Skin of body (tissue), 2 donors: ENCODE data around the gene TRAPPC12. TPM values are rescaled to one million over a fixed set of nuclear protein-coding genes. Genes with fewer than 3 reads are reported as not detected.
"Not testable (repeated sequence)": the region's sequence is repeated elsewhere in the genome, so short reads cannot be mapped to it uniquely, and the experiment has no call there.

Experiments used
- DNase-seq: peaks from one replicate; lab custom pipeline; 2025; lab: John Stamatoyannopoulos, UW
- total RNA-seq: library from RNA; depleted of rRNA; stranded (reverse); fragments of >200 nt; gene quantifications from one replicate; pipeline ENCODE4 v1.2.3, GENCODE V29; 2014

TRAPPC12 gene
- total RNA-seq, 1 donor from 2014 or later, result 62.9 TPM

DNA sequence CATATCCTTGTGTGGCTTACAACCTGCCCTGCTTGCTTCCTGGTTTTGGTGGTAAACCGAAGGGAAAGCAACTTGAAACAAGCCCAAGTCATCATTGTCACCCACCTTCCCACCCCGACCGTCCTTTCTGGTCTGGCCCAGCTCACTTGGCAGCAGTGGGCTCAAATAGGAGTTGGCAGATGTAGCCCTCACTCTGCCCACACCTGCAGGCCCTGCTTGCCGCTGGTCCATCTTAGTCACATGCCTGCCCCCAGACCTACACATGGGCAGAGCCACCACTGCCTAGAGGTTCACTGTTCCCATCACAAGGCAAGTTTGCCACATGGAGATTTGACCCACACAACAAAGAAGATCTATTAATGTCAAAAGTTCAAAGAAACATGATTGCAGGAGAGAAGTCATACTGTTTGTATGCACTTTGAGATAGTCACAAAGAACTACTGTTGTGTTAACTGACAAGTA lies 11.2 kb upstream of the TRAPPC12 start:
- DNase-seq, result no peak

DNA sequence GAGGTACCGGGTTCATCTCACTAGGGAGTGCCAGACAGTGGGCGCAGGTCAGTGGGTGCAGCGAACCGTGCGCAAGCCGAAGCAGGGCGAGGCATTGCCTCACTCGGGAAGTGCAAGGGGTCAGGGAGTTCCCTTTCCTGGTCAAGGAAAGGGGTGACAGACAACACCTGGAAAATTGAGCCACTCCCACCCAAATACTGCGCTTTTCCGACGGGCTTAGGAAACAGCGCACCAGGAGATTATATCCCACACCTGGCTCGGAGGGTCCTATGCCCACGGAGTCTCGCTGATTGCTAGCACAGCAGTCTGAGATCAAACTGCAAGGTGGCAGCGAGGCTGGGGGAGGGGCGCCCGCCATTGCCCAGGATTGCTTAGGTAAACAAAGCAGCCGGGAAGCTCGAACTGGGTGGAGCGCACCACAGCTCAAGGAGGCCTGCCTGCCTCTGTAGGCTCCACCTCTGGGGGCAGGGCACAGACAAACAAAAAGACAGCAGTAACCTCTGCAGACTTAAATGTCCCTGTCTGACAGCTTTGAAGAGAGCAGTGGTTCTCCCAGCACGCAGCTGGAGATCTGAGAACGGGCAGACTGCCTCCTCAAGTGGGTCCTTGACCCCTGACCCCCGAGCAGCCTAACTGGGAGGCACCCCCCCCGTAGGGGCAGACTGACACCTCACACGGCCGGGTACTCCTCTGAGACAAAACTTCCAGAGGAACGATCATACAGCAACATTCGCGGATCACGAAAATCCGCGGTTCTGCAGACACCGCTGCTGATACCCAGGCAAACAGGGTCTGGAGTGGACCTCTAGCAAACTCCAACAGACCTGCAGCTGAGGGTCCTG lies 9.9 kb upstream of the TRAPPC12 start:
- not testable (repeated sequence) for DNase-seq

DNA sequence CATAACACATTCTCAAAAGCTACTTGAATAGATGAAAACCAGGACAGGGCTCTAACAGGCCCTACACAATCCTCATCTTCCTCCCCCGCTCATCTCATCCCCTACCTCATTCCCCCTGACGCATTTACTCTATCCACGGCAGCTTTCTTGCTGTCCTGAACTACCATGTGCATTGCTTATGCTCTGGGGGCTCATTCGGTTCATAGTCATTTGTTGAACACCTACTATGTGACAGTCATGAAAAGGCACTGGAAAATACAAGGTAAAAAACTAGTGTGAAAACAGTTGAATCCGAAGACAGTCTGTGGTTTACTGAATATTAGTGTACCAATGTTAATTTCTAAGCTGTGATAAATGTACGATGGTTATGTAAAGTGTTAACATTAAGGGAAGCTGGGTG lies 2.7 kb upstream of the TRAPPC12 start:
- DNase-seq, result no peak

DNA sequence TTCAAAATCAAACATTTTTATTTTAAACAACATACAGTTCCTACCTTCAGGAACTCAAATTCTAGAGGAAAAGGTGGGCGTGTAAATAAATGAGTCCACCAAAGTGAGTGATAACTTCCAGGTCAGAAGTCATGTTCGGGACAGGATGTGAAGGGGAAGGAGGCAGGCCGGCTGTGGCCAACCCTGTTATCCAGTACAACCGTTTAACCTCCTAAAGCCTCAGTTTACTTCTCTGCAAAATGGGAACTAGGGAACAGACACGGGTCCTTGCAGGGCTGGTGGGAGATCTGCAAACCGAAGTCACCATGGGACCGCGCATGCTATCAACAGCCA lies 2.2 kb upstream of the TRAPPC12 start:
- no peak for DNase-seq

DNA sequence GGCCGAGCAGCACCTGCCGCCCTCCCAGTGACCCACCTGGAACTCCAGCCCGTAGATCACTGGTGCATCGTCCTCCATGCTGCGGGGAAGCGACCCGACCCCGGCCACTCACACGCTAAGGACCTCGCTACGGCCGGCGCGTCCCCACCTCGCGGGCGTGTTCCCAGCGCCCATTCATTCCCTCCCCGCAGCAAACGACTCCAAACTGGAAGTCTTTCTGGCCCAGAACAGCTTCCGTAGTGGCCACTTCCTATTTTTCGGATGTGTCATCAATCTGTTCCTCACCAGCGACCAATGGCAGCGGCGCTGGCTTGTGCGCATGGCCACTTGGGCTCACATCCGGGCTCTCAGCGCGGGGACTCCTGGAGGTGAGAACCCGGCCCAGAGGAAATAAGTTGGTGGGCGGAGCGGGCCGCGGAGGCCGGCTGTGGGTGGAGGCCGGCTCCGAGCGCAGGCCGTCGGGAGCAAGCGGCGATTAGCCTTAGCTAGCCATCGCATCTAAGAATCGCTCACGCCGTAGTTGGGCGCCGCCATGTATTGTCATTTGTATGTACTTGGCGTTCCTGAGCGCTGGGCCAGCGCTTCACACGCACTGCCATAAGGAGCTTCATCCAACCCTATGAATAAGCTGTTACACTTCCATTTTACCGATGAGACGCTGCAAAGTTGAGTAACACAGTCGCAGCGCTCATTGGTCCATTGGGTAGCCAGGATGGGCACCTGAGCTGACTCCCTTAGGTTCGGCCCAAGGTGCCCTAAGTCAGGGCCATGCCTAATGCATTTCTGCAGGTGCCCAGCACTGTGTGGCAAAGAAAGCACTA lies 1.7 kb upstream of the TRAPPC12 start, which contains the start of gene EIPR1:
TSS of gene EIPR1 (minus strand) at position 207 of the 821 bp plus-strand sequence. CDS start at position 78, 129 bp downstream.
- DNase-seq, result peak; percentile 98

DNA sequence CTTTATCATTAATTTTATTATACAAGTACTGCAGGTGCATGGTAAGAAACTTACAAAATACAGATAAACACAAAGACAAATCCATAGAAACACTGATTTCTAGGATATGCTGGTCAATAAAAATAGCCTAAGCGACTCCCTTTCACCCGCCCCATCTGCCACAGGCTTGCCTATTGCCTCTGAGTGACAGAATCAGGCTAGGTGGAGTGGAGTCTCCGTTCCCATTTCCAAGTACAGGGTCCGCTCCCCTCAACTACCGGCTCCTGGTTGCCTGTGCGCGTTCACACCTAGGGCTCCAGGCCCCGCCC lies 201 bp upstream of the TRAPPC12 start:
- DNase-seq, result no peak

DNA sequence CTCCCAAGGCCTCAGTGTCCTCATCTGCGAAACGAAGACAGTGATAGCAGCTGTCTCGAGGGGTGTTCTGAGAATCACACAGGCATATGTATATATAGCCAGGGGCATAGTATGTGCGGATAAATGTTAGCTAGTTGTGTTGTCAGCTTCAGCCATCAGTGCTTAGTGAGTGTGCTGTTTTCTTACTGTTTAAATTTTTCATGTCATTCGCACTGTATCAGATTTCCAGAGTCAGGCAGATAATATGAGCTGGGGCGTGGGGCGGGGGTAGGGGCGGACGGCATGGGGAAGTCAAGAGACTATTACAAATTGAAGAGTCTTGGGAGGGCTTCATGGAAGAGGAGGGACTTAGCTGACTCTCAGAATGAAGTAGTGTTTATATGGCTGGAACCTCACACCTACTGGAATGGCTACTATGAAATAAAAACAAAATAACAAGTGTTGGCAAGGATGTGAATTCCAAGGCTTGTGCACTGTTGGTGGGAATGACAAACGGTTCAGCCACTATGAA lies 7.0 kb downstream of the TRAPPC12 start:
- DNase-seq, result no peak

DNA sequence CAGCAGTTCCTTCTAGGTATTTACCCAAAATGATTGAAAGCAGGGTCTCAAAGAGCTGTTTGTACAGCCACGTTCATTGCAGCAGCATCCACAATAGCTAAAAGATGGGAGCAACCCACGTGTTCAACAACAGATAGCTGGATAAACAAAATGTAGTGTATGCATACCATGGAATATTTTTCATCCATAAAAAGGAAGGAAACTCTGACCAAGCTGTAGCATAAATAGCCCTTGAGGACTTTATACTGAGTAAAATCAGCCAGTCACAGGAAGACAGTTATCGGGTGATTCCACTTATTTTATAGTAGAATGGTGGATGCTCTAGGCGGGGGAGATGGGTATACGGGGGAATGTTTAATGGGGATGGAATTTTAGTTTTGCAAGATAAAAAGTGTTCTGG lies 7.5 kb downstream of the TRAPPC12 start:
- no peak for DNase-seq

DNA sequence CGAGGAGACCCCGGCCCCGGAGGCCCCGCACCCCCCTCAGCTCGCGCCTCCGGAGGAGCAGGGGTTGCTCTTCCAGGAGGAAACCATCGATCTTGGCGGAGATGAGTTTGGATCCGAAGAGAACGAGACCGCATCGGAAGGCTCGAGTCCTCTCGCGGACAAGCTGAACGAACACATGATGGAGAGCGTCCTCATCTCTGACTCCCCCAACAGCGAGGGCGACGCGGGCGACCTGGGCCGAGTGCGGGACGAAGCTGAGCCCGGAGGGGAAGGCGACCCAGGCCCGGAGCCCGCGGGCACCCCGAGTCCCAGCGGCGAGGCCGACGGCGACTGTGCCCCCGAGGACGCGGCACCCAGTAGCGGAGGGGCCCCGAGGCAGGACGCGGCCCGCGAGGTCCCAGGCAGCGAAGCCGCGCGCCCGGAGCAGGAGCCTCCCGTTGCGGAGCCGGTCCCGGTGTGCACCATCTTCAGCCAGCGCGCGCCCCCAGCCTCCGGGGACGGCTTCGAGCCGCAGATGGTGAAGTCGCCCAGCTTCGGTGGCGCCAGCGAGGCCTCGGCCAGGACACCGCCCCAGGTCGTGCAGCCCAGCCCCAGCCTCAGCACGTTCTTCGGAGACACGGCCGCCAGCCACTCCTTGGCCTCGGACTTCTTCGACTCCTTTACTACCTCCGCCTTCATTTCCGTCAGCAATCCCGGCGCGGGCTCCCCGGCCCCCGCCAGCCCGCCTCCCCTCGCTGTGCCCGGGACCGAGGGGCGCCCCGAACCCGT lies 8.3 kb downstream of the TRAPPC12 start:
- DNase-seq, result no peak

DNA sequence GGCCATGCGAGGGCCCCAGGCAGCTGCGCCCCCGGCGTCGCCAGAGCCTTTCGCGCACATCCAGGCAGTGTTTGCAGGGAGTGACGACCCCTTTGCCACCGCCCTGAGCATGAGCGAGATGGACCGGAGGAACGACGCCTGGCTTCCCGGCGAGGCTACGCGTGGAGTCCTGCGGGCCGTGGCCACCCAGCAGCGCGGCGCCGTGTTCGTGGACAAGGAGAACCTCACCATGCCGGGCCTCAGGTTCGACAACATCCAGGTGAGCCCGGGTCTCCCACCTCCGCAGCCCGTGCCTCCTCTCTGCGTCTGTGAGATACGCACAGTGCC lies 8.9 kb downstream of the TRAPPC12 start:
- no peak for DNase-seq

DNA sequence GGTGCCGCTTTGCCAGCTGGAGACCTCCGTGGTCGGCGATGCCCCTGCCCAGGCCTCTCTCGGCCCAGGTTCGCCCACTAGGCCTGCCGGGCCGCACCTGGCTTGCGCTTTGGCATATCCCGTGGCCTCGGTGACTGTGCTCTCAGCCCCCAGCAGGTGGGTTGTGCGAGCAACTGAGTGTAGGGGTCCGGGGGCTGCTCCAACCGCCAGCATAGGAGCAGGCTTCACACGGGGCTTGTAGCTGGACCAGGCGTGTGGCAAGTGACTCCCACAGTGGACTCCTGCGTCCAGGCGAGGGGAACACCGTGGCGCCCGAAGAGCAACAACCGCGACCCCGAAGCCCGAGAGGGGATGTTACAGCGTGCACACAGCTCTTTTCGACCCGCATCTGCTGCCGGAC lies 9.7 kb downstream of the TRAPPC12 start:
- DNase-seq, result no peak

DNA sequence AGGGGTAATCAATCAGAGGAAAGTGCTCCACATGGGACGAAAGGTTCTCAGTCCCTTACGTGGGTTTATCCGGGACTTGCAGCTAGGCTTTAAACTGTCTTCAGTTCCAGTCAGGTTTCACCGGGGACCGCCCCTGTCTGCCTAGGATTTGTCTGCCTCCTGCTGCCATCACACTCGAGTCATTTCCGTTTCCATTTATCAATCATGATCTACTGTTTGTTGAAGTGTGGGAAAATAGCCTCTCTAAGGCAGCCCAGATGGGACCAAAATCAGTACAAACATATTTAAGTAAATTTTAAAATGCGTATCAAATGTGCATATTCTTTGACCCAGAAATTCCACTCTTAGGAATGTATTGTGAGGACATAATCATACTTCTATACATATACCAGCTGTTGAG lies 10.5 kb downstream of the TRAPPC12 start:
- DNase-seq, result no peak

DNA sequence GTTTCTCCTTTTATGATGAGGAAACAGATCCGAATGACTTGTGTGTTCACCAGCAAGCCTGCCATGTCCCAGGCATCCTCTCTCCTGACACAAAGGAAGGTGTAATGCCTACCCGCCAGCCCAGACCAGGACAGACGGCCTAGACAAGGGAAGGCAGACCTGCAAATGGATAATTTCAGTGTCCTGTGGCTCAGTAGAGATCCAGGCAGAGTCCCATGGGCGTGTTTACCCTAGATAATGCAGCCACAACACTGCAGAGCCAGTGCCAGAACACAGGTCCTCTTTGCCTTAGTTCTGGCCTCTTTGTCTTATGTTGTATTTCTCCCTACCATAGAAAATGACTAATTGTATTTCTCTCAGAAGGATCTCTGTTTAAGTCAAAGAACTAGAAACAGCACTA lies 12.7 kb downstream of the TRAPPC12 start:
- no peak for DNase-seq

DNA sequence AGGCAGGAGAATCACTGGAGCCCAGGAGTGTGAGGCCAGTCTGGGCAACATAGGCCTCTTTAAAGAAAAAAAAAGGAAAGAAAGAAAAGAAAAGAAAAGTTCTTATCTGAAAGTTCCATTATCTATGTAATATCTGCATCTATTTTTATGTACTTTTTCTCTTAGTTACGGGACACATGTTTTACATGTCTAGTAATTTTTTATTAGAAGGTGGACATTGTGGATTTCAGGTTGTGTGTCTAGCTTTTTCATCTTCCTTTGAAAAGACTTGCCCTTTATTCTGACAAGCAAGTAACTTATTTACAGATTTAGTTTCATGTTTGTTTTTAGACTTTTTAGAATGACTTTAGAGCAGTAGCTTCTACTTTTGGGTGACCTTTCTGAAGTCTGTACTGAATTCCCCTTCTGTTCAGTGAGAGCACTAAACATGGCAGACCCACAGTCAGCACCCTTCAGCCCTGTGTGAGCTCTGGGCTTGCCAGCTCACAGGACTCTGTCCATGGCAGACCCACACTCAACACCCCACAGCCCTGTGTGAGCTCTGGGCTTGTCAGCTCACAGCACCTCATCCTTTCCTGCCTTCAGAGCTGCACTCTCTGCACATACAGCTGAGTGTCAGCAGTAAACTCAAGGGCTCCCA lies 17.5 kb downstream of the TRAPPC12 start:
- no peak for DNase-seq

DNA sequence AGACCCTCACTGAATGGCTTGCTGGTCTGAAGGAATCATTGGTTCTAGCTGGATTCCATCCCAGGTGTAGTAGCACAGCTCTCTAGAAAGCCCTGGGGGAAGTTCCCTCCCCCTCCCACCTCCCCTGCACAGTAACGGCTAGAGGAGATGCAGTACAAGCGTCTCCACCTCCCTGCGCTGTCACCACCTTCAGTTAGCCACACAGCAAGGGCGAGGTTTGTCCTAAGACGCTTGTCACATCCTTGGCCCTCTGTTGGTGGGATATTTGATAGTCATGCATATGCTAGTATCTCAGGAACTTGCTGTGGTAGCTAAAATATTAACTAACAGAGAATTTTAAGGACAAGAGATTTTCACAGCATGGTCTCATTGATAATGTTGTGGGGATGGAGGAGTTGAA lies 19.4 kb downstream of the TRAPPC12 start:
- no peak for DNase-seq

DNA sequence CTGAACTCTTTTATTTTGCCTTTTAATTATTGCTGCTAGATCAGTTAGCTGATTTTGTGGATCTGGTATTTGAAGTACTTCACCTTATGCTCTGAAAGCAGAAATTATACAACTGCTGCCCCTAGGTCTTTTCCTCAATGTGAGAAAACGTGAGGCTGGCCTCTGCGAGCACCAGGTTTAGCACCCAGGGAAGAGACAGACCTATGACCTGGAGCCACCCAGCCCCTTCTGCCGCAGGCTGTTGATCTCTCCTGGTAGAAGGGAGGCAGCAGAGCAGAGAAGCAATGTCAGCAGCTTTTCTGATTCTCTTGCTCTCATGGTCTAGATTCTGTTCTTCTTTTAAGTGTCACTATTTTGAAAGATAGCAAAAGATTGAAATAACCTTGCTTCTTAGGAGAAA lies 19.9 kb downstream of the TRAPPC12 start:
- DNase-seq, result no peak

DNA sequence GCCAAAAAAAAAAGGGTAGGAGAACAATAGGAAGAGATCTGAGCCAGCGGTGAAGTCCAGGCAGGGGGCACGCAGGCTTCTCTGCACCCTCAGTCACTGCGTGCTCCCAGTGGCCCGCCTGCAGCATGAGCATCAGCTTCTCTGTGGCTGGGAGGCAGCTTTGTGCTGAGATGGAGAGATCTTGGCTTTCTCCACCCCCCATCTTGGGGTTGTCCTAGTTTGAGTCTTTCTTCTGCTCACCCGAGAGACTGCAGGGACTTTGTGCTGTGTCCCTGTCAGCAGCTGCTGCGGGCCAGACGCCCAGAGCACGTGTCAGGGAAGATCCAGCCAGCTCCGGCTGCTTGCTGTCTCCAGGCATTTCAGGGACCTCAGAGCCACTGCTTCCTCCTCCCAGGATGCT lies 20.3 kb downstream of the TRAPPC12 start:
- peak; percentile 18 for DNase-seq

DNA sequence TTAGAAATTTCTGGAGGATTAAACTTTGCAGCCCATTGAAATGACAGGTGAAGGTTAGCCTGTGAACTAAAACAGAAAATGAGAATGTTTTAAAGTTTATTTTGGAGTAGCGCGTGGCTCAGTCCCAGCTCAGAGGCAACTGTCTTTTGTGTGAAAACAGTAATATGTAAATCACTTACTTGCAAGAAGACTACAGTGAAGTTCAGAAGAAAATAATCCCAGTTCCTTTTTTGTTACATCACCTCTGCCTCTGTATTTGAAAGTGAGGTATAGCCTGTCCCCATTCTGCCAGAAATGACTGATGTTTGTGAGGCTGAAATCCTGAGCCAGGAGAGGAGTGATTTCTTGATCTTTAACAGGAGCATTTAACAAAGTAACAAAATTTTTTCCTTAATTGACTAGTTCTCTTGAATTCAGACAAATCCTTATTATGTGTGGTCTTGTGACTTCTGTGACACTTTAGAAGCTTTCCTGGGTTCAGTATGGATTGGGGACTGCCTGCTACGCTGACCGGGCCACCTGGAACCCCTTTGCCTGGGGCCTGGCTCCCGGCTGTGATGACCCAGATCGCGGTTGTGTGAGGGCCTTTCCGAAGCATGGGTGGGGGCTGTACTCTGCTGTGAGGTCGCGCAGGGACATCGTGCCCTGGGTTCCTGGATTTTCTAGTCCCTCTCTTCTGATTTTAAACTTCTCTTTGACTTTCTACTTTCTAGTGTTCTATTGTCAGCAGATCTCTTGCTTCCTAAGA lies 24.3 kb downstream of the TRAPPC12 start:
- no peak for DNase-seq

DNA sequence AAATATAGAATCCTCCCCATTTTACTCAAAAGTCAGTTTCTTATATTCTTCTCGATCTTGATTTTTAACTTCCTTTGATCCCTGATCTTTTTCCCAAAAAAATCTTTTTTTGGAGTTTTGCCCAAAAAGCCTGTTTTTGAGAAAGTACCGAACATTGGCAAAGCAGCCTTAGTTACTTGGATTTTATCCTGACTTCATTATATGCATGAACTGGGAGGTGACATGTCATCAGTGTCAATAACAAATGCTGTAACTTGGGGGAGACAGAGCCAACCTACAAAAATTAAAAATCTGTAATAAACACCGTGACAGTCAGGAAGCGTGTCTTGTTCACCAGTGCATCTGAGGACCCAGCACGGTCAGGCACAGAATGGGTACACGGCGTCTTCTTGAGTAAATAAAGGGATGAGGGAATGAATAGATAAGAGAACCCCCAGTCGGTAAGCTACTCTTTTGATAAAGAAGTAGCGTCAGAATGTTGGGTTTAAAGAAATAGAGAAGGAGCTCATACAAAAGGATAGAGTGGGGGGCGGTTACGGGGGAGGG lies 24.9 kb downstream of the TRAPPC12 start:
- DNase-seq, result no peak

DNA sequence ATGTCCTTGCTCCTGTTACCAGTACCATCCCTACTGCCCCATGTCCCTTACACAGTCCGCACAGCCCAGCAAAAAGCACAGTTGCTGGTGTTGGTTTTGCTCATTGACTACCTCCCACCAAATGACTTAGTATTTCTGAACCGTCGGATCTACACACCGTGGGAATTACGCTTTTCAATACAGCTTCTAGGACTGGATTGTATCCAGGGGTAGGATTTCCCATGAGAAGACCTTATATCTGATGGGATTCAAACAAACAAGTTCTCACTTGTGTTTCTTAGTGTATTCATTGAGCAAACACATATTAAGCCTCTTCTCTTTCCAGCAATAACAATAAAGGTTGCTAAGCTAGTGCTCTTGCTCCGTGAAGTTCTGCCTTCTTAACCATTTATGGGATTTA lies 25.8 kb downstream of the TRAPPC12 start:
- no peak for DNase-seq
